ENCODE results near the gene FAM43B. TPM values are rescaled to one million over a fixed set of nuclear protein-coding genes. Genes with fewer than 3 reads are reported as not detected.

FAM43B gene
- total and polyA plus RNA-seq, 2 experiments from 2014 or later: 0.66 to 3.0 TPM

GRCh38 chr1:20593756-20594155 lies 41.4 kb downstream of the FAM43B start:
- H2AFZ ChIP-seq: no peak overlapping the region
- TF ChIP-seq ZNF331 (CRISPR knock-in tag; IDR thresholded peaks at IDR 0.05; ENCODE audit: low read depth) (no peak), POLR2AphosphoS5 (IDR thresholded peaks at IDR 0.05; ENCODE audit: low read depth) (no peak), ETS1 (IDR thresholded peaks at IDR 0.05) (no peak), CTCF (conservative IDR thresholded peaks at IDR 0.05; ENCODE audit: low read depth in 2 of 2) (no peak), REST (IDR thresholded peaks at IDR 0.05; ENCODE audit: unreplicated experiment) (no peak), ZNF462 (CRISPR knock-in tag; IDR thresholded peaks at IDR 0.05) (no peak), EZH2phosphoT487 (IDR thresholded peaks at IDR 0.05; ENCODE audit: unreplicated experiment) (no peak), CREB1 (CRISPR knock-in tag; IDR thresholded peaks at IDR 0.05; ENCODE audit: low read depth) (no peak), STAT1 (IDR thresholded peaks at IDR 0.05; ENCODE audit: unreplicated experiment) (no peak), EZH2 (IDR thresholded peaks at IDR 0.05; ENCODE audit: low read depth, unreplicated experiment) (no peak), JUNB (IDR thresholded peaks at IDR 0.05; ENCODE audit: unreplicated experiment) (no peak), NANOG (IDR thresholded peaks at IDR 0.05; ENCODE audit: borderline replicate concordance) (no peak), ZNF114 (CRISPR knock-in tag; IDR thresholded peaks at IDR 0.05) (no peak)
- no peak overlapping the region for H3K4me3 Mint-ChIP-seq
- H3K27me3 ChIP-seq (ENCODE audit: insufficient read depth): no peaks in the 10 kb centered on the region
- DNase-seq (ENCODE audit: low spot score) (no peak), ATAC-seq (no peak)
- H3K79me2 ChIP-seq (replicated peaks; ENCODE audit: insufficient read depth): no peaks in the 10 kb centered on the region
- H3K4me2 ChIP-seq: no peak overlapping the region
- H3F3A ChIP-seq (replicated peaks; ENCODE audit: low read depth): no peaks in the 10 kb centered on the region
- no peaks in the 10 kb centered on the region for H3K9me3 Mint-ChIP-seq
- H3K27ac Mint-ChIP-seq: no peak overlapping the region
- H3K9me2 ChIP-seq (ENCODE audit: insufficient read depth): no peaks in the 10 kb centered on the region
- peaks cover 2% of the 10 kb centered on the region for H3K27me3 Mint-ChIP-seq (ENCODE audit: insufficient read depth, low read depth, poor library complexity)
- H3K4me1 Mint-ChIP-seq: peaks cover 20% of the 10 kb centered on the region
- H3K4me3 ChIP-seq: no peak overlapping the region
- H4K20me1 ChIP-seq (replicated peaks; ENCODE audit: insufficient read depth): no peaks in the 10 kb centered on the region
- no peaks in the 10 kb centered on the region; the same call in 2 of the 3 replicates for H3K36me3 Mint-ChIP-seq (ENCODE audit: low read depth)
- H3K27ac ChIP-seq (ENCODE audit: low read depth): no peak overlapping the region
- peaks cover 11% of the 10 kb centered on the region; the same call in 1 of the 2 replicates for H3K4me1 ChIP-seq (ENCODE audit: insufficient read depth)
- no peaks in the 10 kb centered on the region for H3K36me3 ChIP-seq (ENCODE audit: insufficient read depth)
